ENCODE results near the gene CPNE8. TPM values are rescaled to one million over a fixed set of nuclear protein-coding genes. Genes with fewer than 3 reads are reported as not detected.

The CPNE8 gene
- total RNA-seq, 1 experiment from 2014 or later, result 23.6 TPM

DNA sequence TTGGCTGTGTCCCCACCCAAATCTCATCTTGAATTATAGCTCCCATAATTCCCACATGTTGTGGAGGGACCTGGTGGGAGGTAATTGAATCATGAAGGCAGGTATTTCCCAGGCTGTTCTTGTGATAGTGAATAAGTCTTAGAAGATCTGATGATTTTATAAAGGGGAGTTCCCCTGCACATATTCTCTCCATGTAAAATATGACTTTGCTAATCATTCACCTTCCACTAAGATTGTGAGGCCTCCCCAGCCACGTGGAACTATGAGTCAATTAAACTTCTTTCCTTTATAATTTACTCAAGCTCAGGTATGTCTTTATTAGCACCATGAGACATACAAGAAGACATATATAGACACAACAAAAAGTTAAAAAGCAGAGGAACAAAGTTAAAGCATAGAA lies 120.0 kb downstream of the CPNE8 start:
- intact Hi-C loops (cut with micrococcal nuclease; ENCODE audit: unreplicated experiment) (no loop called here), in situ Hi-C loops (cut with HindIII; ENCODE audit: low pct_unique_long_range_greater_than_20kb, low sequenced_read_pairs) (no loop called here)
- DNase-seq (ENCODE audit: low read depth, low spot score) (no peak), ATAC-seq (no peak)
- Histone ChIP-seq H3K27me3 (ENCODE audit: control insufficient read depth, insufficient read depth, low read length) (no peaks in the 10 kb centered on the region), H3K9me3 (ENCODE audit: control insufficient read depth, insufficient read depth, low read depth, low read length) (peaks cover 27% of the 10 kb centered on the region; the same call in 1 of the 2 replicates), H3K36me3 (ENCODE audit: control insufficient read depth, insufficient read depth, low read length) (no peaks in the 10 kb centered on the region), H3K4me1 (ENCODE audit: control insufficient read depth, insufficient read depth, low read length) (no peaks in the 10 kb centered on the region), H3K27ac (ENCODE audit: low read length) (no peak overlapping the region), H3K4me3 (ENCODE audit: low read depth in 2 of 2, low read length in 2 of 2) (no peak overlapping the region)
- ChIA-PET CTCF (no interaction called here), POLR2A (no interaction called here)
- no TSS peak for BruUV-seq (replicated peaks)
- no peak for TF ChIP-seq POLR2AphosphoS5 (IDR thresholded peaks at IDR 0.05; ENCODE audit: low read depth, low read length)
- no peak for TF ChIP-seq TCF7L2 (IDR thresholded peaks at IDR 0.05; ENCODE audit: low read depth, low read length)
- TF ChIP-seq, protein P1, sequence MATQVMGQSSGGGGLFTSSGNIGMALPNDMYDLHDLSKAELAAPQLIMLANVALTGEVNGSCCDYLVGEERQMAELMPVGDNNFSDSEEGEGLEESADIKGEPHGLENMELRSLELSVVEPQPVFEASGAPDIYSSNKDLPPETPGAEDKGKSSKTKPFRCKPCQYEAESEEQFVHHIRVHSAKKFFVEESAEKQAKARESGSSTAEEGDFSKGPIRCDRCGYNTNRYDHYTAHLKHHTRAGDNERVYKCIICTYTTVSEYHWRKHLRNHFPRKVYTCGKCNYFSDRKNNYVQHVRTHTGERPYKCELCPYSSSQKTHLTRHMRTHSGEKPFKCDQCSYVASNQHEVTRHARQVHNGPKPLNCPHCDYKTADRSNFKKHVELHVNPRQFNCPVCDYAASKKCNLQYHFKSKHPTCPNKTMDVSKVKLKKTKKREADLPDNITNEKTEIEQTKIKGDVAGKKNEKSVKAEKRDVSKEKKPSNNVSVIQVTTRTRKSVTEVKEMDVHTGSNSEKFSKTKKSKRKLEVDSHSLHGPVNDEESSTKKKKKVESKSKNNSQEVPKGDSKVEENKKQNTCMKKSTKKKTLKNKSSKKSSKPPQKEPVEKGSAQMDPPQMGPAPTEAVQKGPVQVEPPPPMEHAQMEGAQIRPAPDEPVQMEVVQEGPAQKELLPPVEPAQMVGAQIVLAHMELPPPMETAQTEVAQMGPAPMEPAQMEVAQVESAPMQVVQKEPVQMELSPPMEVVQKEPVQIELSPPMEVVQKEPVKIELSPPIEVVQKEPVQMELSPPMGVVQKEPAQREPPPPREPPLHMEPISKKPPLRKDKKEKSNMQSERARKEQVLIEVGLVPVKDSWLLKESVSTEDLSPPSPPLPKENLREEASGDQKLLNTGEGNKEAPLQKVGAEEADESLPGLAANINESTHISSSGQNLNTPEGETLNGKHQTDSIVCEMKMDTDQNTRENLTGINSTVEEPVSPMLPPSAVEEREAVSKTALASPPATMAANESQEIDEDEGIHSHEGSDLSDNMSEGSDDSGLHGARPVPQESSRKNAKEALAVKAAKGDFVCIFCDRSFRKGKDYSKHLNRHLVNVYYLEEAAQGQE (IDR thresholded peaks at IDR 0.05; ENCODE audit: insufficient read depth in 1 of 2, low read depth in 2 of 2, low read length in 1 of 2), result no peak
- TF ChIP-seq SIN3A (IDR thresholded peaks at IDR 0.05; ENCODE audit: borderline replicate concordance, insufficient read depth, low read depth, low read length), result no peak
- TF ChIP-seq, protein P2, sequence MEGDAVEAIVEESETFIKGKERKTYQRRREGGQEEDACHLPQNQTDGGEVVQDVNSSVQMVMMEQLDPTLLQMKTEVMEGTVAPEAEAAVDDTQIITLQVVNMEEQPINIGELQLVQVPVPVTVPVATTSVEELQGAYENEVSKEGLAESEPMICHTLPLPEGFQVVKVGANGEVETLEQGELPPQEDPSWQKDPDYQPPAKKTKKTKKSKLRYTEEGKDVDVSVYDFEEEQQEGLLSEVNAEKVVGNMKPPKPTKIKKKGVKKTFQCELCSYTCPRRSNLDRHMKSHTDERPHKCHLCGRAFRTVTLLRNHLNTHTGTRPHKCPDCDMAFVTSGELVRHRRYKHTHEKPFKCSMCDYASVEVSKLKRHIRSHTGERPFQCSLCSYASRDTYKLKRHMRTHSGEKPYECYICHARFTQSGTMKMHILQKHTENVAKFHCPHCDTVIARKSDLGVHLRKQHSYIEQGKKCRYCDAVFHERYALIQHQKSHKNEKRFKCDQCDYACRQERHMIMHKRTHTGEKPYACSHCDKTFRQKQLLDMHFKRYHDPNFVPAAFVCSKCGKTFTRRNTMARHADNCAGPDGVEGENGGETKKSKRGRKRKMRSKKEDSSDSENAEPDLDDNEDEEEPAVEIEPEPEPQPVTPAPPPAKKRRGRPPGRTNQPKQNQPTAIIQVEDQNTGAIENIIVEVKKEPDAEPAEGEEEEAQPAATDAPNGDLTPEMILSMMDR (IDR thresholded peaks at IDR 0.05), result no peak

DNA sequence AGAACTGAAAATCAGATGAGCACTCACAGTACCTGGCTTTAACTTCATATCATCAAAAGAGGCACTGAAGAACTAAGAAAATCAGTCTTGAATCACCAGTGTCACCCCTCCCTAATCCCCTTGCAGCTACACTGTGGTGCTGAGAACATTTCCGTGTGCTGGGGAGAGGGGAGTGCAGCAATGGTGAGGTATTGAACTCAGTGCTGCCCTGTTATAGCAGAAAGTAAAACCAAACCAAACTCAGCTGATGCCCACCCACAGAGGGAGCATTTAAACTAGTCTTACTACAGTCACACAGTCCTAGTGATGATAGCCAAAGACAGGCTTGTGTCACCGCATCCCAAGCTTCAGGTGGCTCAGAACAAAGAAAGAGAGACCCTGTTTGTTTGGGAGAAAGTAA lies 122.1 kb downstream of the CPNE8 start:
- no peak overlapping the region for H3K4me3 ChIP-seq (ENCODE audit: low read depth in 2 of 2, low read length in 2 of 2)
- H3K4me1 ChIP-seq (ENCODE audit: control insufficient read depth, insufficient read depth, low read length), result no peaks in the 10 kb centered on the region
- intact Hi-C loops (cut with micrococcal nuclease; ENCODE audit: unreplicated experiment) (no loop called here), in situ Hi-C loops (cut with HindIII; ENCODE audit: low pct_unique_long_range_greater_than_20kb, low sequenced_read_pairs) (no loop called here)
- no peak for DNase-seq (ENCODE audit: low read depth, low spot score)
- ChIA-PET POLR2A (no interaction called here), CTCF (no interaction called here)
- TF ChIP-seq TCF7L2 (IDR thresholded peaks at IDR 0.05; ENCODE audit: low read depth, low read length) (no peak), SIN3A (IDR thresholded peaks at IDR 0.05; ENCODE audit: borderline replicate concordance, insufficient read depth, low read depth, low read length) (no peak), POLR2AphosphoS5 (IDR thresholded peaks at IDR 0.05; ENCODE audit: low read depth, low read length) (no peak)
- TF ChIP-seq, protein P1 (IDR thresholded peaks at IDR 0.05; ENCODE audit: insufficient read depth in 1 of 2, low read depth in 2 of 2, low read length in 1 of 2), result no peak
- TF ChIP-seq, protein P2 (IDR thresholded peaks at IDR 0.05), result no peak
- no peak for ATAC-seq
- BruUV-seq (replicated peaks), result no TSS peak
- no peaks in the 10 kb centered on the region for H3K27me3 ChIP-seq (ENCODE audit: control insufficient read depth, insufficient read depth, low read length)
- peaks cover 15% of the 10 kb centered on the region; the same call in 1 of the 2 replicates for H3K9me3 ChIP-seq (ENCODE audit: control insufficient read depth, insufficient read depth, low read depth, low read length)
- H3K27ac ChIP-seq (ENCODE audit: low read length), result no peak overlapping the region
- no peaks in the 10 kb centered on the region for H3K36me3 ChIP-seq (ENCODE audit: control insufficient read depth, insufficient read depth, low read length)

Measured in Panc1 (cell line).